MM.1S (cell line): ENCODE results near the gene POLN.

Experiments
- DNase-seq: peaks from one replicate; pipeline ENCODE4 v3.0.0-alpha.2; 2015
- H2AFZ ChIP-seq: fragments of 300-600 bp; sonication (generic); 2 replicates; pipeline ENCODE4 v1.6.0; 2016; ENCODE audit warnings: antibody characterized with exemption, low read length
- H3F3A ChIP-seq: fragments of 300-600 bp; sonication (generic); 2 replicates; pipeline ENCODE4 v1.6.1; 2016; ENCODE audit warnings: mild to moderate bottlenecking, antibody characterized with exemption, low read length, moderate library complexity, mixed read lengths; ENCODE audit not compliant: insufficient read depth
- H3K27ac ChIP-seq: fragments of 300-600 bp; sonication (generic); 2 replicates; pipeline ENCODE4 v1.5.1; 2016; ENCODE audit warnings: mild to moderate bottlenecking, low read length
- H3K27me3 ChIP-seq: fragments of 300-600 bp; sonication (generic); replicated peaks from 2 replicates; pipeline ENCODE4 v1.6.0; 2016; ENCODE audit warnings: low read length; ENCODE audit not compliant: insufficient read depth
- H3K36me3 ChIP-seq: fragments of 300-600 bp; sonication (generic); replicated peaks from 2 replicates; pipeline ENCODE4 v1.6.1; 2016; ENCODE audit warnings: mild to moderate bottlenecking, low read length, mixed read lengths; ENCODE audit not compliant: insufficient read depth
- H3K4me1 ChIP-seq: fragments of 300-600 bp; sonication (generic); 2 replicates; pipeline ENCODE4 v1.6.1; 2016; ENCODE audit warnings: low read length, mixed read lengths
- H3K4me2 ChIP-seq: fragments of 300-600 bp; sonication (generic); 2 replicates; pipeline ENCODE4 v1.6.0; 2016; ENCODE audit warnings: low read depth, low read length
- H3K4me3 ChIP-seq: fragments of 300-600 bp; sonication (generic); 2 replicates; pipeline ENCODE4 v1.5.1; 2016; ENCODE audit warnings: low read length, mixed read lengths
- H3K79me2 ChIP-seq: fragments of 300-600 bp; sonication (generic); 2 replicates; pipeline ENCODE4 v1.6.1; 2016; ENCODE audit warnings: mixed run types, low read length, mixed read lengths
- H3K9ac ChIP-seq: fragments of 300-600 bp; sonication (generic); 2 replicates; pipeline ENCODE4 v1.6.1; 2016; ENCODE audit warnings: low read length, mixed read lengths
- H3K9me2 ChIP-seq: fragments of 300-600 bp; sonication (generic); replicated peaks from 2 replicates; pipeline ENCODE4 v1.6.1; 2016; ENCODE audit warnings: mild to moderate bottlenecking, low read length, mixed read lengths; ENCODE audit not compliant: insufficient read depth
- H3K9me3 ChIP-seq: fragments of 300-600 bp; sonication (generic); replicated peaks from 2 replicates; pipeline ENCODE4 v1.6.1; 2016; ENCODE audit warnings: mild to moderate bottlenecking, low read length, mixed read lengths; ENCODE audit not compliant: insufficient read depth
- H4K20me1 ChIP-seq: fragments of 300-600 bp; sonication (generic); 2 replicates; pipeline ENCODE4 v1.6.1; 2016; ENCODE audit warnings: mild to moderate bottlenecking, low read length, moderate library complexity, mixed read lengths; ENCODE audit not compliant: insufficient read depth
- CTCF ChIP-seq: fragments of 300-600 bp; sonication (generic); IDR thresholded peaks from 2 replicates; pipeline ENCODE4 v1.5.1; 2016; ENCODE audit warnings: antibody characterized with exemption, low read length, mixed read lengths
- EZH2 ChIP-seq: fragments of 300-600 bp; sonication (generic); optimal IDR thresholded peaks from 2 replicates; pipeline ENCODE3; 2017; ENCODE audit warnings: low read depth, mild to moderate bottlenecking, antibody characterized with exemption, low read length, mixed read lengths
- EZH2phosphoT487 ChIP-seq: fragments of 300-600 bp; sonication (generic); IDR thresholded peaks from 2 replicates; pipeline ENCODE4 v1.6.1; 2018; ENCODE audit warnings: antibody characterized with exemption, low read length

The POLN gene

GRCh38 chr4:2256781-2257191 is 14.9 kb upstream of the POLN start:
- peaks cover 23% of the 10 kb centered on the region for H3K79me2 ChIP-seq
- no peak overlapping the region for H3K27ac ChIP-seq

GRCh38 chr4:2256156-2256731 is 14.3 kb upstream of the POLN start:
- no peaks in the 10 kb centered on the region for H4K20me1 ChIP-seq
- H3K9me3 ChIP-seq, result no peaks in the 10 kb centered on the region
- H3K9me2 ChIP-seq, result no peaks in the 10 kb centered on the region
- H2AFZ ChIP-seq, result no peak overlapping the region
- H3K9ac ChIP-seq, result no peak overlapping the region
- peaks cover 22% of the 10 kb centered on the region for H3K79me2 ChIP-seq
- DNase-seq, result no peak
- TF ChIP-seq EZH2 (no peak), EZH2phosphoT487 (no peak)
- no peak overlapping the region for H3K4me3 ChIP-seq
- no peak overlapping the region for H3K4me2 ChIP-seq
- no peaks in the 10 kb centered on the region for H3K27me3 ChIP-seq
- no peaks in the 10 kb centered on the region for H3K36me3 ChIP-seq
- no peak overlapping the region for H3K27ac ChIP-seq
- peaks cover 5% of the 10 kb centered on the region; the same call in 1 of the 2 replicates for H3K4me1 ChIP-seq
- no peaks in the 10 kb centered on the region for H3F3A ChIP-seq

More at GRCh38 chr4:2256781-2257191, 14.9 kb upstream of the POLN start:
- TF ChIP-seq CTCF (no peak), EZH2phosphoT487 (no peak), EZH2 (no peak)
- H2AFZ ChIP-seq, result no peak overlapping the region
- no peaks in the 10 kb centered on the region for H3F3A ChIP-seq
- H3K4me1 ChIP-seq, result peaks cover 5% of the 10 kb centered on the region; the same call in 1 of the 2 replicates
- H3K9ac ChIP-seq, result no peak overlapping the region
- no peaks in the 10 kb centered on the region for H4K20me1 ChIP-seq
- H3K36me3 ChIP-seq, result no peaks in the 10 kb centered on the region
- H3K4me3 ChIP-seq, result no peak overlapping the region
- no peaks in the 10 kb centered on the region for H3K9me2 ChIP-seq
- no peaks in the 10 kb centered on the region for H3K27me3 ChIP-seq
- no peak overlapping the region for H3K4me2 ChIP-seq
- no peaks in the 10 kb centered on the region for H3K9me3 ChIP-seq
- DNase-seq, result no peak

GRCh38 chr4:2255501-2256155 is 13.7 kb upstream of the POLN start:
- Histone ChIP-seq H3F3A (no peaks in the 10 kb centered on the region), H3K79me2 (peaks cover 16% of the 10 kb centered on the region), H3K9me3 (no peaks in the 10 kb centered on the region), H3K9me2 (no peaks in the 10 kb centered on the region), H3K36me3 (no peaks in the 10 kb centered on the region), H3K9ac (no peak overlapping the region), H3K27ac (no peak overlapping the region), H3K27me3 (no peaks in the 10 kb centered on the region), H4K20me1 (no peaks in the 10 kb centered on the region), H3K4me1 (peaks cover 2% of the 10 kb centered on the region; the same call in 1 of the 2 replicates), H3K4me2 (no peak overlapping the region), H3K4me3 (no peak overlapping the region), H2AFZ (no peak overlapping the region)
- TF ChIP-seq CTCF, result no peak
- no peak for TF ChIP-seq EZH2
- TF ChIP-seq EZH2phosphoT487, result no peak
- no peak for DNase-seq
